ENCODE data around the gene EEFSEC. TPM values are rescaled to one million over a fixed set of nuclear protein-coding genes. Genes with fewer than 3 reads are reported as not detected.

The EEFSEC gene
- total RNA-seq, 1 donor from 2014 or later, result 6.1 TPM

GRCh38 chr3:128338536-128339330, 185.5 kb downstream of the EEFSEC start:
- H3K27ac ChIP-seq (ENCODE audit: low read depth, low read length), result no peak overlapping the region
- FAIRE-seq, result no peak
- H3K4me1 Mint-ChIP-seq (ENCODE audit: low read depth, unreplicated experiment), result peaks cover 22% of the 10 kb centered on the region

GRCh38 chr3:128339491-128340012, 186.3 kb downstream of the EEFSEC start:
- Histone ChIP-seq H3K9ac (ENCODE audit: low read length) (no peak overlapping the region), H4K20me1 (ENCODE audit: insufficient read depth, low read length) (no peaks in the 10 kb centered on the region), H3K79me2 (ENCODE audit: insufficient read depth, low read length) (no peaks in the 10 kb centered on the region), H3K27ac (ENCODE audit: low read depth, low read length) (no peak overlapping the region), H2AFZ (ENCODE audit: low read depth, low read length) (no peak overlapping the region), H3K9me3 (ENCODE audit: insufficient read depth, low read depth, low read length) (no peaks in the 10 kb centered on the region), H3K27me3 (ENCODE audit: insufficient read depth, low read length) (no peaks in the 10 kb centered on the region), H3K4me3 (ENCODE audit: insufficient read depth, low read depth, low read length) (no peak overlapping the region), H3K36me3 (ENCODE audit: insufficient read depth, low read length) (no peaks in the 10 kb centered on the region), H3K4me2 (ENCODE audit: low read length) (no peak overlapping the region), H3K4me1 (ENCODE audit: insufficient read depth, low read length) (peaks cover 10% of the 10 kb centered on the region)
- H3K4me3 Mint-ChIP-seq (ENCODE audit: unreplicated experiment), result no peak overlapping the region
- H3K4me1 Mint-ChIP-seq (ENCODE audit: low read depth, unreplicated experiment), result peaks cover 25% of the 10 kb centered on the region
- H3K27me3 Mint-ChIP-seq (ENCODE audit: low read depth, unreplicated experiment), result peaks cover 12% of the 10 kb centered on the region
- peaks cover 3% of the 10 kb centered on the region for H3K9me3 Mint-ChIP-seq (ENCODE audit: unreplicated experiment)
- peaks cover 7% of the 10 kb centered on the region for H3K36me3 Mint-ChIP-seq (ENCODE audit: low read depth, unreplicated experiment)
- DNase-seq (ENCODE audit: low read depth) (no peak), FAIRE-seq (no peak)
- TF ChIP-seq EZH2 (IDR thresholded peaks at IDR 0.05; ENCODE audit: insufficient read depth, low read length) (no peak), CTCF (IDR thresholded peaks at IDR 0.05; ENCODE audit: insufficient read depth, low read depth, low read length) (no peak)
- H3K27ac Mint-ChIP-seq (ENCODE audit: unreplicated experiment), result no peak overlapping the region

More at GRCh38 chr3:128338536-128339330, 185.5 kb downstream of the EEFSEC start:
- Histone ChIP-seq H2AFZ (ENCODE audit: low read depth, low read length) (no peak overlapping the region), H3K79me2 (ENCODE audit: insufficient read depth, low read length) (no peaks in the 10 kb centered on the region), H3K9ac (ENCODE audit: low read length) (no peak overlapping the region), H3K4me1 (ENCODE audit: insufficient read depth, low read length) (peaks cover 8% of the 10 kb centered on the region), H3K4me3 (ENCODE audit: insufficient read depth, low read depth, low read length) (no peak overlapping the region), H3K9me3 (ENCODE audit: insufficient read depth, low read depth, low read length) (no peaks in the 10 kb centered on the region), H4K20me1 (ENCODE audit: insufficient read depth, low read length) (no peaks in the 10 kb centered on the region), H3K27me3 (ENCODE audit: insufficient read depth, low read length) (no peaks in the 10 kb centered on the region), H3K36me3 (ENCODE audit: insufficient read depth, low read length) (no peaks in the 10 kb centered on the region), H3K4me2 (ENCODE audit: low read length) (no peak overlapping the region)
- no peak overlapping the region for H3K27ac Mint-ChIP-seq (ENCODE audit: unreplicated experiment)
- DNase-seq (ENCODE audit: low read depth), result no peak
- peaks cover 15% of the 10 kb centered on the region for H3K27me3 Mint-ChIP-seq (ENCODE audit: low read depth, unreplicated experiment)
- no peak overlapping the region for H3K4me3 Mint-ChIP-seq (ENCODE audit: unreplicated experiment)
- TF ChIP-seq CTCF (IDR thresholded peaks at IDR 0.05; ENCODE audit: insufficient read depth, low read depth, low read length) (no peak), EZH2 (IDR thresholded peaks at IDR 0.05; ENCODE audit: insufficient read depth, low read length) (no peak)
- peaks cover 7% of the 10 kb centered on the region for H3K36me3 Mint-ChIP-seq (ENCODE audit: low read depth, unreplicated experiment)
- peaks cover 3% of the 10 kb centered on the region for H3K9me3 Mint-ChIP-seq (ENCODE audit: unreplicated experiment)
